ENCODE measurements around the gene THBS3. TPM values are rescaled to one million over a fixed set of nuclear protein-coding genes. Genes with fewer than 3 reads are reported as not detected.

THBS3 gene
- total and polyA plus RNA-seq, 2 of the 13 experiments (the other 11 are each of a cell fraction or from before 2014, with no cell fraction given) = 0.86 to 3.6 TPM

GRCh38 chr1:155208541-155209311 is 1.0 kb upstream of the THBS3 start, which contains the start of gene MTX1 (continued):
- TF ChIP-seq ZXDC (CRISPR knock-in tag; IDR thresholded peaks at IDR 0.05) (no peak), ZNF720 (CRISPR knock-in tag; IDR thresholded peaks at IDR 0.05) (no peak), MAFK (conservative IDR thresholded peaks at IDR 0.05 in 1 of 2, IDR thresholded peaks at IDR 0.05 in 1 of 2; ENCODE audit: low read length in 2 of 2) (no peak), WIZ (CRISPR knock-in tag; IDR thresholded peaks at IDR 0.05) (no peak), ZNF737 (CRISPR knock-in tag; IDR thresholded peaks at IDR 0.05; ENCODE audit: borderline replicate concordance) (no peak), ZBTB2 (CRISPR knock-in tag; IDR thresholded peaks at IDR 0.05; ENCODE audit: low read depth) (0 out of 2 replicates have a peak, but pooled peaks have one; percentile 58), MAX (IDR thresholded peaks at IDR 0.05) (peak; percentile 45), GZF1 (CRISPR knock-in tag; IDR thresholded peaks at IDR 0.05) (no peak), RARG (CRISPR knock-in tag; IDR thresholded peaks at IDR 0.05; ENCODE audit: low read depth) (no peak), MED8 (CRISPR knock-in tag; IDR thresholded peaks at IDR 0.05; ENCODE audit: insufficient replicate concordance) (no peak), RBM22 (optimal IDR thresholded peaks at IDR 0.05; ENCODE audit: low read length) (no peak), BCLAF1 (IDR thresholded peaks at IDR 0.05) (no peak)
- TF ChIP-seq, protein P1, sequence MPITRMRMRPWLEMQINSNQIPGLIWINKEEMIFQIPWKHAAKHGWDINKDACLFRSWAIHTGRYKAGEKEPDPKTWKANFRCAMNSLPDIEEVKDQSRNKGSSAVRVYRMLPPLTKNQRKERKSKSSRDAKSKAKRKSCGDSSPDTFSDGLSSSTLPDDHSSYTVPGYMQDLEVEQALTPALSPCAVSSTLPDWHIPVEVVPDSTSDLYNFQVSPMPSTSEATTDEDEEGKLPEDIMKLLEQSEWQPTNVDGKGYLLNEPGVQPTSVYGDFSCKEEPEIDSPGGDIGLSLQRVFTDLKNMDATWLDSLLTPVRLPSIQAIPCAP (CRISPR knock-in tag; IDR thresholded peaks at IDR 0.05; ENCODE audit: low read depth) = no peak
- TF ChIP-seq, protein P2, sequence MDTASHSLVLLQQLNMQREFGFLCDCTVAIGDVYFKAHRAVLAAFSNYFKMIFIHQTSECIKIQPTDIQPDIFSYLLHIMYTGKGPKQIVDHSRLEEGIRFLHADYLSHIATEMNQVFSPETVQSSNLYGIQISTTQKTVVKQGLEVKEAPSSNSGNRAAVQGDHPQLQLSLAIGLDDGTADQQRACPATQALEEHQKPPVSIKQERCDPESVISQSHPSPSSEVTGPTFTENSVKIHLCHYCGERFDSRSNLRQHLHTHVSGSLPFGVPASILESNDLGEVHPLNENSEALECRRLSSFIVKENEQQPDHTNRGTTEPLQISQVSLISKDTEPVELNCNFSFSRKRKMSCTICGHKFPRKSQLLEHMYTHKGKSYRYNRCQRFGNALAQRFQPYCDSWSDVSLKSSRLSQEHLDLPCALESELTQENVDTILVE (CRISPR knock-in tag; IDR thresholded peaks at IDR 0.05) = 0 out of 2 replicates have a peak, but pooled peaks have one; percentile 22
